SK-N-SH (cell line): ENCODE measurements around the gene S100Z.
A peak's percentile ranks its signal among the peaks of the same experiment; 100 is the strongest.

ENCODE experiments used
- CHD2 ChIP-seq: fragments of 150-350 bp; IDR thresholded peaks from 2 replicates; pipeline ENCODE4 v1.6.1; 2018; ENCODE audit warnings: low read length; ENCODE audit not compliant: partially characterized antibody
- ELF1 ChIP-seq: IDR thresholded peaks from 2 replicates; pipeline ENCODE4 v1.4.0; 2012
- NRF1 ChIP-seq: IDR thresholded peaks from 2 replicates; pipeline ENCODE4 v1.6.1; 2012; ENCODE audit warnings: low read depth, mild to moderate bottlenecking, low read length
- POLR2AphosphoS5 ChIP-seq: IDR thresholded peaks from 2 replicates; pipeline ENCODE4 v1.6.1; 2012; ENCODE audit warnings: low read depth, low read length
- RCOR1 ChIP-seq: fragments of 150-350 bp; IDR thresholded peaks from 2 replicates; pipeline ENCODE4 v1.6.1; 2017; ENCODE audit warnings: antibody characterized with exemption, low read length
- RFX5 ChIP-seq: IDR thresholded peaks from 2 replicates; pipeline ENCODE4 v1.6.1; 2012; ENCODE audit warnings: mild to moderate bottlenecking, improper control_type of control experiment, low read length
- SIN3A ChIP-seq: IDR thresholded peaks from 2 replicates; pipeline ENCODE4 v1.6.1; 2012; ENCODE audit warnings: low read depth, mild to moderate bottlenecking, low read length, moderate library complexity, borderline replicate concordance
- TAF1 ChIP-seq: IDR thresholded peaks from 2 replicates; pipeline ENCODE4 v1.6.1; 2012; ENCODE audit warnings: low read depth, mild to moderate bottlenecking, low read length, moderate library complexity, borderline replicate concordance
- TF ChIP-seq, protein P1 (sequence below): fragments of 200-600 bp; sonication (generic); IDR thresholded peaks from 2 replicates; pipeline ENCODE4 v1.6.1; 2017; ENCODE audit warnings: antibody characterized with exemption, mild to moderate bottlenecking, moderate library complexity
- TF ChIP-seq, protein P2 (sequence below): IDR thresholded peaks from 2 replicates; pipeline ENCODE4 v1.4.0; 2012; ENCODE audit warnings: low read depth, borderline replicate concordance
- TF ChIP-seq, protein P3 (sequence below): IDR thresholded peaks from 2 replicates; pipeline ENCODE4 v1.6.1; 2012; ENCODE audit warnings: mild to moderate bottlenecking, low read depth, low read length, moderate library complexity
- TF ChIP-seq, protein P4 (sequence below): IDR thresholded peaks from 2 replicates; pipeline ENCODE4; 2012

DNA sequence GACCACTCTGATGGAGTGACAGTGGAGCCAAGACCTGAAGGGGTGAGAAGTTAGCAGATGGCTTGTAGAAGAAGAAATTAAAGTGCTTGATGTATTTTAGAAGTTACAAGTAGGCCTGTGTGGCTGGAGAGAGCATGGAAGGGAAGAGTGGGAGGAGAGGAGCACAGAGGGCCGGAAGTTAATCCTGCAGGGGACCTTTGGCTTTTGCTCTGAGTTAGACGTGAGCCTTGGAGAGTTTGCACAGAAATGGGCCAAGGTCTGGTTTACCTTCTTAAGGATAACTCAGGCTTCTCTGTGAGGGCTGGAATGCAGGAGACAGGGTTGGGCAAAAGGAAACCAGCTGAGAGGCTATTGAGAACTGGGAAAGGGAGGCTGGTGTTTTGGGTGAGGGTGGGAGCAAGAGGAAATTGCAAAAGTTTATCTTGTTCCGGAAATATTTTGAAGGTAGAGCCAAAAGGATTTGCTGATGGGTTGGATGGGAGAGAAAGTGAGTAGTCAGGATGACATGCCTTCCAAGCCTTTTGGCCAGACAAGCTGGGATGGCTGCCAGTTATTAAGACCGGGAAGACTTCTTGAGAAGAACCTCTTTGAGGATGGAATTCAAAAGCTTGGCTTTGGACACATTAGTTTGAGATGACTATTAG lies 48.5 kb upstream of the S100Z start:
- TF ChIP-seq, protein P1, sequence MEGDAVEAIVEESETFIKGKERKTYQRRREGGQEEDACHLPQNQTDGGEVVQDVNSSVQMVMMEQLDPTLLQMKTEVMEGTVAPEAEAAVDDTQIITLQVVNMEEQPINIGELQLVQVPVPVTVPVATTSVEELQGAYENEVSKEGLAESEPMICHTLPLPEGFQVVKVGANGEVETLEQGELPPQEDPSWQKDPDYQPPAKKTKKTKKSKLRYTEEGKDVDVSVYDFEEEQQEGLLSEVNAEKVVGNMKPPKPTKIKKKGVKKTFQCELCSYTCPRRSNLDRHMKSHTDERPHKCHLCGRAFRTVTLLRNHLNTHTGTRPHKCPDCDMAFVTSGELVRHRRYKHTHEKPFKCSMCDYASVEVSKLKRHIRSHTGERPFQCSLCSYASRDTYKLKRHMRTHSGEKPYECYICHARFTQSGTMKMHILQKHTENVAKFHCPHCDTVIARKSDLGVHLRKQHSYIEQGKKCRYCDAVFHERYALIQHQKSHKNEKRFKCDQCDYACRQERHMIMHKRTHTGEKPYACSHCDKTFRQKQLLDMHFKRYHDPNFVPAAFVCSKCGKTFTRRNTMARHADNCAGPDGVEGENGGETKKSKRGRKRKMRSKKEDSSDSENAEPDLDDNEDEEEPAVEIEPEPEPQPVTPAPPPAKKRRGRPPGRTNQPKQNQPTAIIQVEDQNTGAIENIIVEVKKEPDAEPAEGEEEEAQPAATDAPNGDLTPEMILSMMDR, result no peak
- TF ChIP-seq RCOR1 (no peak), RFX5 (no peak), NRF1 (no peak), POLR2AphosphoS5 (no peak), TAF1 (no peak), CHD2 (no peak), SIN3A (no peak), ELF1 (no peak)
- TF ChIP-seq, protein P2, sequence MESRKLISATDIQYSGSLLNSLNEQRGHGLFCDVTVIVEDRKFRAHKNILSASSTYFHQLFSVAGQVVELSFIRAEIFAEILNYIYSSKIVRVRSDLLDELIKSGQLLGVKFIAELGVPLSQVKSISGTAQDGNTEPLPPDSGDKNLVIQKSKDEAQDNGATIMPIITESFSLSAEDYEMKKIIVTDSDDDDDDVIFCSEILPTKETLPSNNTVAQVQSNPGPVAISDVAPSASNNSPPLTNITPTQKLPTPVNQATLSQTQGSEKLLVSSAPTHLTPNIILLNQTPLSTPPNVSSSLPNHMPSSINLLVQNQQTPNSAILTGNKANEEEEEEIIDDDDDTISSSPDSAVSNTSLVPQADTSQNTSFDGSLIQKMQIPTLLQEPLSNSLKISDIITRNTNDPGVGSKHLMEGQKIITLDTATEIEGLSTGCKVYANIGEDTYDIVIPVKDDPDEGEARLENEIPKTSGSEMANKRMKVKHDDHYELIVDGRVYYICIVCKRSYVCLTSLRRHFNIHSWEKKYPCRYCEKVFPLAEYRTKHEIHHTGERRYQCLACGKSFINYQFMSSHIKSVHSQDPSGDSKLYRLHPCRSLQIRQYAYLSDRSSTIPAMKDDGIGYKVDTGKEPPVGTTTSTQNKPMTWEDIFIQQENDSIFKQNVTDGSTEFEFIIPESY, result no peak
- TF ChIP-seq, protein P3, sequence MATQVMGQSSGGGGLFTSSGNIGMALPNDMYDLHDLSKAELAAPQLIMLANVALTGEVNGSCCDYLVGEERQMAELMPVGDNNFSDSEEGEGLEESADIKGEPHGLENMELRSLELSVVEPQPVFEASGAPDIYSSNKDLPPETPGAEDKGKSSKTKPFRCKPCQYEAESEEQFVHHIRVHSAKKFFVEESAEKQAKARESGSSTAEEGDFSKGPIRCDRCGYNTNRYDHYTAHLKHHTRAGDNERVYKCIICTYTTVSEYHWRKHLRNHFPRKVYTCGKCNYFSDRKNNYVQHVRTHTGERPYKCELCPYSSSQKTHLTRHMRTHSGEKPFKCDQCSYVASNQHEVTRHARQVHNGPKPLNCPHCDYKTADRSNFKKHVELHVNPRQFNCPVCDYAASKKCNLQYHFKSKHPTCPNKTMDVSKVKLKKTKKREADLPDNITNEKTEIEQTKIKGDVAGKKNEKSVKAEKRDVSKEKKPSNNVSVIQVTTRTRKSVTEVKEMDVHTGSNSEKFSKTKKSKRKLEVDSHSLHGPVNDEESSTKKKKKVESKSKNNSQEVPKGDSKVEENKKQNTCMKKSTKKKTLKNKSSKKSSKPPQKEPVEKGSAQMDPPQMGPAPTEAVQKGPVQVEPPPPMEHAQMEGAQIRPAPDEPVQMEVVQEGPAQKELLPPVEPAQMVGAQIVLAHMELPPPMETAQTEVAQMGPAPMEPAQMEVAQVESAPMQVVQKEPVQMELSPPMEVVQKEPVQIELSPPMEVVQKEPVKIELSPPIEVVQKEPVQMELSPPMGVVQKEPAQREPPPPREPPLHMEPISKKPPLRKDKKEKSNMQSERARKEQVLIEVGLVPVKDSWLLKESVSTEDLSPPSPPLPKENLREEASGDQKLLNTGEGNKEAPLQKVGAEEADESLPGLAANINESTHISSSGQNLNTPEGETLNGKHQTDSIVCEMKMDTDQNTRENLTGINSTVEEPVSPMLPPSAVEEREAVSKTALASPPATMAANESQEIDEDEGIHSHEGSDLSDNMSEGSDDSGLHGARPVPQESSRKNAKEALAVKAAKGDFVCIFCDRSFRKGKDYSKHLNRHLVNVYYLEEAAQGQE, result no peak
- TF ChIP-seq, protein P4, sequence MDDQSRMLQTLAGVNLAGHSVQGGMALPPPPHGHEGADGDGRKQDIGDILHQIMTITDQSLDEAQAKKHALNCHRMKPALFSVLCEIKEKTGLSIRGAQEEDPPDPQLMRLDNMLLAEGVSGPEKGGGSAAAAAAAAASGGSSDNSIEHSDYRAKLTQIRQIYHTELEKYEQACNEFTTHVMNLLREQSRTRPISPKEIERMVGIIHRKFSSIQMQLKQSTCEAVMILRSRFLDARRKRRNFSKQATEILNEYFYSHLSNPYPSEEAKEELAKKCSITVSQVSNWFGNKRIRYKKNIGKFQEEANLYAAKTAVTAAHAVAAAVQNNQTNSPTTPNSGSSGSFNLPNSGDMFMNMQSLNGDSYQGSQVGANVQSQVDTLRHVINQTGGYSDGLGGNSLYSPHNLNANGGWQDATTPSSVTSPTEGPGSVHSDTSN, result peak; percentile 57
